Stimulated activated naive CD4-positive, alpha-beta T cell (primary cell): ENCODE data around the gene M1AP.
A peak's percentile ranks its signal among the peaks of the same experiment; 100 is the strongest.

Experiments used
- DNase-seq, 6 experiments: peaks; one replicate each; lab custom pipeline; 2025; lab: John Stamatoyannopoulos, UW

M1AP gene

GRCh38 chr2:74546004-74546403, 102.1 kb downstream of the M1AP start:
- DNase-seq, result no peak

DNA sequence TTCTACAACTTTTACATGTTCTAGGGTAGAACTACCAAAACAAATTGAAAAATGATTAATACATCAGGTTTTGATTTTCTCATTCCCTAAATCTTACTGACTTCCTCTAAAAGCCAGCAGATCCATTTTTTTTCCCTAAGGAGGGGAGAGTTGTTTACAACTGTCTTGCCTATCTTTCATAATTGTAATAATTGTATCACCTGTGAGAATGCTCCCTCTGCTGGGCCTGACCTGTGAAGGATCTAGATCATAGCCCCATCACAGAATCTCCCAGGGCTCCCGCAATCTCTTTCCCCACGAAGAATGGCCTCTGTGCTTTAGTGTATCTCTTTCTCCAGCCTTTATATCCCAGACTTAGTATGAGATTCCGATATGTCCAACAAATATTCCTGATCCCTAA, 103.5 kb downstream of the M1AP start:
- DNase-seq, result no peak

DNA sequence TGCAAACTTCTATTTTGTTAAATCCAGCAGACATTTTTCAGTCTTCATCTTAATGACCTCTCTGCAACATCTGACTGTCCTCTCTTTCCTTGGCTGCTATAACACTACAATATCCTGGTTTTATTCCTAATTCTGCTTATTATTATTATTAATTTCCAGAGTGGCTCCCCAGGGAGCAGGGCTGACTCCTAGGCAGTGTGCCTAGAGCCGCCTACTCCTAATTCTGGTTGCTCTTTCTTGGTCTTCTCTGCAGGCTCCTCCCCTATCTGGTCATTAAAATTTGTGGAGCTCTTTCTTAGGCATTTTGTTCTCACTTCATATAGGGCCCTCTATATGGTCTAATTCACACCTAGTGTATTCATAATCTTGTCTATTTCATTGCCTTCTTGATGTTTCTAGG, 105.2 kb downstream of the M1AP start:
- no peak for DNase-seq

GRCh38 chr2:74540291-74540690, 107.8 kb downstream of the M1AP start:
- DNase-seq, result no peak

GRCh38 chr2:74538881-74539339, 109.2 kb downstream of the M1AP start:
- no peak for DNase-seq

DNA sequence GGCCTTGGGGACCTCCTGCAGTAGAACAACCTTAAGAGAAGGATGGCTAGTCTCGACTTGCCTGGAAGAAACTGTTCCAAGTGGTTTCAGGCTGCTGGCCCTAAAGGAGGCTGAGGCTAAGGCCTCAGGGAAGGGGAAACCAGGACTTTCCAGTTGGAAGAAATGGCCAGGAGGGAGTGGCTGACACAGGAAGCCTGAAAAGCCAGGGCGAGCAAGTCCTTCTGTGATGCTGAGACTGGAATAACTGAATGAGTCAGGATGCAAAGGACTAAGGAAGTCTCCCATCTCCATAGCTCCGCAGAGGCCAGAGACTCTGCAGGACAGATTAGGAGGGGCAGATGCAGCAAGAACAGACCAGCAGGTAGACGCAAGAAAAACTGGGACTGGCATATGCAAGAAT, 111.0 kb downstream of the M1AP start:
- DNase-seq, result no peak

GRCh38 chr2:74536166-74536950, 111.8 kb downstream of the M1AP start:
- no peak for DNase-seq

- DNase-seq, result no peak
These were observed 112.6 kb downstream of the M1AP start for GRCh38 chr2:74535440-74535965.

GRCh38 chr2:74534411-74534810, 113.7 kb downstream of the M1AP start:
- no peak for DNase-seq

- no peak for DNase-seq
These were observed 114.7 kb downstream of the M1AP start for GRCh38 chr2:74533464-74533863.

GRCh38 chr2:74532222-74532621, 115.9 kb downstream of the M1AP start:
- DNase-seq, result peak in 3 of 6 experiments; percentile 40 to 46 (median 46)

DNA sequence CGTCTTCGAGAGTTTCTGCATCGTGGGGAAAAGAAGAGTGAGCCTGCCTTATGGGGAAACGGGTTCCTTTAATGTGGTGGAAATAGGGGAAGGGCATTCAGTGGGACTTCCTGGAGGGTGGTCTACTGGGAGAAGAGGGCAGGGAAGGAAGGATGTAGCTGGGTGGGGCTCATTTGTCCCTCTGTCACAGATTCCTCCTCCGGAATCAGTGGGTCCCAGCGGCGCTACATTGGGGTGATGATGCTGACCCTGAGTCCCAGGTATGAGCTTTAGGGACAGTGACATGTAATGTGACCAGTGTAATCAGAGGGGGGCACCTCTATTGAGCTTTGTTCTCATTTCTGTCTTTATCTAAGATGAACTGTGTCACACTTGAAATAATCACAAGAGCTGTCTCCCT, 116.5 kb downstream of the M1AP start:
- DNase-seq, result no peak

- DNase-seq, result peak in 3 of 6 experiments; percentile 26 to 58 (median 47)
These were observed 117.6 kb downstream of the M1AP start for GRCh38 chr2:74530239-74531187.

DNA sequence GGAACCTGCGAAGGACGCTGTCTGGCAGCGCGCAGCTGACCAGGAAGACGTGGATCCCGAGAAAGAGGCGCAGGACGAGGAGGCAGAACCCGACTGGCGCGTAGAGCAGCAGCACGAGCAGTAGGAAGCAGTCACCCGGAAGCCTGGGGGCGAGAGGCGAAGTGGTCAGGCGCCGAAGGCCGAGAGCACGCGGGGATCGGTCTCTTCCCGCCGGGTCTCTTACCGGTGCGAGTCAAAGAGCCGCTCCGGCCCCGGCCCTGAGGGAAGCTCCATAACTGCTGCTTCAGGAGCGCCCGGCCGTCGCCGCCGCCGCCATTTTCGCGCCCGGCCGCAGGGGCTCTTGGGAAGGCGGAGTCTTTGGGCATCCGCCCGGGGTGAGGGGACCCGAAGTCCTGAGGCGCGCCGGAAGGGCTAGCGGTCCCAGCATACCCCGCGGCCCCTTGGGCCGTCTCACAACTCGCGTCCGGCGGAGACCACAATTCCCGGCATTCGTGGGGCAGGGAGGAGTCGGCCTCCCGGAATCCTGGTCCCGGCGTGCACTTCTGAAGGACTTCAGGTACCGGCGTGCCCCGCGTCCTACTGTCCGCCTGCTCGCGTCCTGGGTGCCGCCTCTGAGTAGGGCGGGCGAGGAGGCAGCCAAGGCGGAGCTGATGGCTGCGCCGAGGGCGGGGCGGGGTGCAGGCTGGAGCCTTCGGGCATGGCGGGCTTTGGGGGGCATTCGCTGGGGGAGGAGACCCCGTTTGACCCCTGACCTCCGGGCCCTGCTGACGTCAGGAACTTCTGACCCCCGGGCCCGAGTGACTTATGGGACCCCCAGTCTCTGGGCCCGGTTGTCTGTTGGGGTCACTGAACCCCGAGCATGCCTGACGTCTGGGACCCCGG, 118.5 kb downstream of the M1AP start, which contains the start of the genes AUP1 and HTRA2:
TSS of gene AUP1 (minus strand) at position 350 of the 882 bp plus-strand sequence. CDS start at position 273, 77 bp downstream.
TSS of gene HTRA2 (plus strand) at position 577 of the 882 bp plus-strand sequence. CDS start at position 651, 74 bp downstream.
- DNase-seq, result peak; percentile 64 to 93 (median 86)

DNA sequence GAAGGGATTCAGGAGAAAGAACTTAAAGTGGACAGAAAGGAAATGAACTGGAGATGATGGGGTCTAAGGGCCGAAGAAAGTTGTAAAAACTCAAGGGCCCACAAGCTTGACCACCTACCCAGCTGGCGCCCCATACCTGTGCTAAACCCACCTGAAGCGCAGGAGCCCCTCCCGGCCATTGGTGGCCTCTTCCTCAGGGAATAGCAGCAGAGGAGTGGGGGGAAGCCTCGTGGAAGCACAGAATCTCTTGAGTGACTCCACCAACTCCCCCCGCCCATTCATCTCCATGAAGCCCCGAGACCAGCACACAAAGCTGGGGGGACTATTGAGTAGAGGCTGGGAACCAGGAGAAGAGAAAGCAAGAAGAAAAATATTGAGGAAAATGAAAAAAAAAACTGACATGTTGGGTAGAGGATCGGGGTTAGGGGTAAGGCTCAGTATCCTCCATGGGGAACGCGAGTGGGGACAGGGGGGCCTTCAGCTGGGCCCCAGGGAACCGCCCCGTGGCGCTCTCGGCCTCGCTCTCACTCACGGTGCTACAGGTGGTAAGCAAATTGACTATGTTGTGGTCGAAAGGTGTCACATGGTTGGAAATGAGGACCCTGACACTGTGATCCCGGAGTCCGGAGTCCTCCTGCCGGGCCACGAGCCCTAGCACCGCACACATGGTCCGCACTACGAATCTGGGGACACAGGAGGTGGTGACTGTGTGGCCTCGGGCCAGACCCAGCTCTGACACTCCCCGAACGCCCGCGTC, 119.4 kb downstream of the M1AP start:
- DNase-seq, result no peak

DNA sequence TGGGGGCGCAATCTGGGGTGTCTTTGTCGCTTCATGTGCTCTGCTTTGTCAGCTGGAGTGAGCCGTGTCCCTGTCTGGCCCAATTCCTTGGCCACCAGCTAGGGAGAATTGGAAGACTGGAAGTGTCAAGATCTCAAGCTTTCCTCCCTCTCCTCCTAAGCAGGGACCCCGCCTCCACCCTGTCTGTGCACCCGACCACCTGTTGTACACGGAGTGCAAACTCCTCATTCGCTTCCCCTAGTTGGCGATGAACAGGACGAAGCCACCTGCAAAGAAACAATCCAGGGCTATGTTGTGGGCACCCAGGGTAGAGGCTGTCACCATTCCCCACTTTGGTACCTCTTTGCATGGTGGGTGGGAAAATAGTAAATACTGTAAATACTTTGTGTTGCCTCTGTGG, 120.4 kb downstream of the M1AP start:
- no peak for DNase-seq

GRCh38 chr2:74526649-74527230, 121.4 kb downstream of the M1AP start:
- no peak for DNase-seq

DNA sequence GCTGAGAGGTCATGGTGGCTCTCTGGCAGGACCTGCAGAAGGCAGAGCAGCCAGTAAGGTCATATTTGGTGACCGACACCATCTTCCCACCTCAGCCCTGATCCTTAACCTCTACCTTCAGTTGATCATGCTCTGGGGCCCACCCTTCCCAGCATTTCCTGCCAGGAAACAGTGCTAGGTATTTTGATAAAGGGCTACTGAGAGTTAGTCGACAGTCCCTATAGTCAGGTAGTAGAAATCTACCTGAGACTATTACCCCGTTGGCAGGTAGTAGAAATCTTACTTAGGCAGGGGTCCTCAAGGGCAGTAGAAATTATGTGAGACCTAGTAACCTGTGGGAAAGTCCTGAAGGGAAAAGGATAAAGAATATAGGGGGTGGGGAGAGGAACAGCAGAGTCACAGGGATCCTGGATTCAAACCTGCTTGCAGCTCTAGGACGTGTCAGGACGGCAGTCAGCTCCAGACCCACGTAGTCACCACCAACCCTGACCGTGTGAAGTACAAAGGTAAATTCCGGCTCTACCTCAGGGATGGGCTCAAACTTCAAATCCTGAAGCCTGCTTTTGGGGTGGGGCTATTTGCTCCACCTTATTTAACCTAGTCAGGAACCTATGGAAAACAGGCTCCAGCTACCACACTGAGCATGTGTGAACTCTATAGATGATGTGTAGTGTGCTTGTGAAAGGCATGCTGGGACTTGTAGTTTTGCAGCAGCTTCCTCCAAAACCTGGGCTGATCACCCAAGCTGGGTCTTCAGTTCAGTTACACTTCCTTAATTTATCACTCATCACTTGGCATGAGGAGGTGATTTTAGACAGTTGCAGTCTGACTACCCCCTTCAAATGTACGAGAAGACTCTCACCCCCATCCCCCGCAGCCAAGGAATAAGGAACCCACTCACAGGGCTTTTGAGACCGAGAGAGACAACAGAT, 122.1 kb downstream of the M1AP start, which contains the start of gene DQX1:
TSS of gene DQX1 (minus strand) at position 515 of the 932 bp plus-strand sequence. CDS start at position 13, 502 bp downstream.
- peak in 1 of 6 experiments; percentile 18 for DNase-seq
